Choroid plexus epithelial cell (primary cell): ENCODE data around the gene C2CD5.

Experiments used
- DNase-seq: peaks from one replicate; pipeline ENCODE4 v3.0.0-alpha.2; 2010; ENCODE audit warnings: low read depth
- H3K4me3 ChIP-seq: 2 replicates; pipeline ENCODE4 v1.5.1; 2011; ENCODE audit warnings: low read depth, mild to moderate bottlenecking, control low read depth, low read length, moderate library complexity
- TF ChIP-seq, protein P1 (sequence below): conservative IDR thresholded peaks from 2 replicates; pipeline ENCODE4 v1.5.1; 2011; ENCODE audit warnings: low read depth, mild to moderate bottlenecking, control low read depth, inconsistent platforms, low read length, moderate library complexity

C2CD5 gene

GRCh38 chr12:22536346-22536945 is 7.9 kb downstream of the C2CD5 start:
- TF ChIP-seq, protein P1, sequence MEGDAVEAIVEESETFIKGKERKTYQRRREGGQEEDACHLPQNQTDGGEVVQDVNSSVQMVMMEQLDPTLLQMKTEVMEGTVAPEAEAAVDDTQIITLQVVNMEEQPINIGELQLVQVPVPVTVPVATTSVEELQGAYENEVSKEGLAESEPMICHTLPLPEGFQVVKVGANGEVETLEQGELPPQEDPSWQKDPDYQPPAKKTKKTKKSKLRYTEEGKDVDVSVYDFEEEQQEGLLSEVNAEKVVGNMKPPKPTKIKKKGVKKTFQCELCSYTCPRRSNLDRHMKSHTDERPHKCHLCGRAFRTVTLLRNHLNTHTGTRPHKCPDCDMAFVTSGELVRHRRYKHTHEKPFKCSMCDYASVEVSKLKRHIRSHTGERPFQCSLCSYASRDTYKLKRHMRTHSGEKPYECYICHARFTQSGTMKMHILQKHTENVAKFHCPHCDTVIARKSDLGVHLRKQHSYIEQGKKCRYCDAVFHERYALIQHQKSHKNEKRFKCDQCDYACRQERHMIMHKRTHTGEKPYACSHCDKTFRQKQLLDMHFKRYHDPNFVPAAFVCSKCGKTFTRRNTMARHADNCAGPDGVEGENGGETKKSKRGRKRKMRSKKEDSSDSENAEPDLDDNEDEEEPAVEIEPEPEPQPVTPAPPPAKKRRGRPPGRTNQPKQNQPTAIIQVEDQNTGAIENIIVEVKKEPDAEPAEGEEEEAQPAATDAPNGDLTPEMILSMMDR = no peak
- H3K4me3 ChIP-seq = no peak overlapping the region
- DNase-seq = no peak

GRCh38 chr12:22535478-22535877 is 8.9 kb downstream of the C2CD5 start:
- DNase-seq = no peak
- no peak overlapping the region for H3K4me3 ChIP-seq
- TF ChIP-seq, protein P1 = no peak

- no peak overlapping the region for H3K4me3 ChIP-seq
- TF ChIP-seq, protein P1 = no peak
- no peak for DNase-seq
Observed at GRCh38 chr12:22535038-22535437, 9.3 kb downstream of the C2CD5 start.

GRCh38 chr12:22533155-22533554 is 11.2 kb downstream of the C2CD5 start:
- DNase-seq = no peak
- TF ChIP-seq, protein P1 = no peak
- H3K4me3 ChIP-seq = no peak overlapping the region

- TF ChIP-seq, protein P1 = no peak
- DNase-seq = no peak
- no peak overlapping the region for H3K4me3 ChIP-seq
Observed at GRCh38 chr12:22532317-22532716, 12.0 kb downstream of the C2CD5 start.

DNA sequence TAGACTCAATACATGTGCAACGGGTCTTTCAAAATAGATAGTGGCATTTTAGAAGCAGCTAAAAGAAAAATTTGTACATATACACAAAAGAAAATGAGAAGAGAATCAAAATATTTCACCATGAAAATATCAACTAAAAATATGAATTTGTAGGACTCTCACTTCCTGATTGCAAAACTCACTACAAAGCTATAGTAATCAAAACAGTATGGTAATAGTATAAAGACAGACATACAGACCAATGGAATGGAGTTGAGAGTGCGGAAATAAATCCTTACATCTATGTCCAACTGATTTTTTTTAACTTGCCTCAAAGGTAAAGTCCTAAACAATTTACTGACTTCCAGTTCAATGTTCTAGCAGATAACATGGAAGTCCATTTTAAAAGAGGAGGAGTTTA is 13.1 kb downstream of the C2CD5 start:
- no peak for DNase-seq
- H3K4me3 ChIP-seq = no peak overlapping the region
- TF ChIP-seq, protein P1 = no peak
